Measurements from ENCODE around the gene NUDT15.

DNA sequence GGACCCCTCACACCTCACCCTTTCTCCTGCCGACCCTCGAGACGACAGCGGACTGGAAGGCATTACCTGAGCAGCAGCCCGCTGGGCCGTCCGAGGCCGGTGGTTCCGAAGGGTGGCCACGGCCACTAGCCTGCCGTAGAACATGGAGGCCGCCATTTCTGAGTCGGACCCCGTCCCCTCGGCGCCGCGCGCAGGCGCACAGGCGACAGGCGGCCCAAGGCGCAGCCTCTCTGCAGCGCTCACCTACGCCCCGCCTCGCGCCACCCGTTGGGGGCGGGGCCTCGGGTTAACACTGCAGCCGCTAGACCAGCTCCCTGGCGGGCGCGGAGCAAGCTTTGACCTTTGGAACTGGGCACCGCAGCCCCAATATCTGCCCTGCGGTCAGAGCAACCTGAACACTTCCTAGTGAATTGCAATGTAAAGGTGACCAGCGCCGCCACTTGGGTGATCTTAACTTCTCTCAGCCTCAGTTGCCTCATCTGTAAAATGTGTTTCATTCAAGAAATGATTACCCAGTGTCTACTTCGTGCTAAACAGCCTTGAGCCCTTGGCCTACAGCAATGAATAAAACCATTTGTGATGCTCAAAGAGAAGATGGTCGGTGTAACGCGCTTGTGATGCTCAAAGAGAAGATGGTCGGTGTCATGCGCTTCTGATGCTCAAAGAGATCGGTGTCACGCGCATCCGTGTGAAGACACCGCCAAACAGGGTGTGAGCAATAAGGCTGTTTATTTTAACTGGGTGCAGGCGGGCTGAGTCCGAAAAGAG, 36.2 kb upstream of the NUDT15 start, which contains the start of gene SUCLA2:
- TF ChIP-seq EP300 (IDR thresholded peaks at IDR 0.05) (no peak), CTCF (IDR thresholded peaks at IDR 0.05) (no peak), POLR2AphosphoS5 (IDR thresholded peaks at IDR 0.05) (peak; percentile 51 to 92 (median 66)), POLR2A (IDR thresholded peaks at IDR 0.05) (peak in 1 of 4 donors; percentile 15)

All from stomach (tissue), 4 donors.